ENCODE measurements around the gene ADAMTS2.

The ADAMTS2 gene

GRCh38 chr5:179165421-179166170 lies 179.7 kb downstream of the ADAMTS2 start:
- TF ChIP-seq CTCF (IDR thresholded peaks at IDR 0.05): no peak

- TF ChIP-seq CTCF (IDR thresholded peaks at IDR 0.05): no peak
These were observed 180.6 kb downstream of the ADAMTS2 start for GRCh38 chr5:179164331-179165311.

GRCh38 chr5:179163236-179164155 lies 181.8 kb downstream of the ADAMTS2 start:
- TF ChIP-seq CTCF (IDR thresholded peaks at IDR 0.05): no peak

GRCh38 chr5:179162351-179163235 lies 182.7 kb downstream of the ADAMTS2 start:
- TF ChIP-seq CTCF (IDR thresholded peaks at IDR 0.05): no peak

GRCh38 chr5:179161901-179162300 lies 183.4 kb downstream of the ADAMTS2 start:
- no peak for TF ChIP-seq CTCF (IDR thresholded peaks at IDR 0.05)

GRCh38 chr5:179160584-179160983 lies 184.7 kb downstream of the ADAMTS2 start:
- TF ChIP-seq CTCF (IDR thresholded peaks at IDR 0.05): no peak

Data from LNCAP (cell line).